ENCODE data around the gene REXO1. TPM values are rescaled to one million over a fixed set of nuclear protein-coding genes. Genes with fewer than 3 reads are reported as not detected.

Gene REXO1
- total RNA-seq, 1 donor from 2014 or later, result 39.3 TPM

DNA sequence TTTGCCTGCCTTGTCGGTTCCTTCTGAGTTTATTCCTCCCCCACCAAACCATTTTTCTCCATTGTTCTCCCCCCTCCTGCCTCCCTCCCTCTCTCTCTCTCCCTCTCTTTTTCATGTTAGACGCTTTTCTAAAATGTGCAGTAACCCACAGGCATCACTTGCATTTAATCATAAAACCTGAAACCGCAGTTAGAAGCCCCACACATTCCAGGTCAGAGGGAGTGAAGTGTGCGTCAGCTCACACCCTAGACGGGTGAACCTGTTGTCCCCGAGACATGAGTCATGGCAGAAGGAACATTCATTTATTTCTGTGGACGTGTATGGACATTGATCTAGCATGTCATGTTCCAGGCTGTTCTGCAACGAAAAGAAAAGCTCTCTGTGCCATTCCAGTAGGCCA, 75.1 kb downstream of the REXO1 start:
- no peak for DNase-seq (ENCODE audit: extremely low spot score, unreplicated experiment)
- Mint-ChIP-seq H3K9me3 (ENCODE audit: unreplicated experiment) (peaks cover 12% of the 10 kb centered on the region), H3K27ac (ENCODE audit: unreplicated experiment) (no peak overlapping the region), H3K4me3 (ENCODE audit: unreplicated experiment) (no peak overlapping the region), H3K4me1 (ENCODE audit: unreplicated experiment) (peaks cover 3% of the 10 kb centered on the region), H3K27me3 (ENCODE audit: unreplicated experiment) (peaks cover 53% of the 10 kb centered on the region), H3K36me3 (ENCODE audit: unreplicated experiment) (no peaks in the 10 kb centered on the region)
- TF ChIP-seq, protein P1, sequence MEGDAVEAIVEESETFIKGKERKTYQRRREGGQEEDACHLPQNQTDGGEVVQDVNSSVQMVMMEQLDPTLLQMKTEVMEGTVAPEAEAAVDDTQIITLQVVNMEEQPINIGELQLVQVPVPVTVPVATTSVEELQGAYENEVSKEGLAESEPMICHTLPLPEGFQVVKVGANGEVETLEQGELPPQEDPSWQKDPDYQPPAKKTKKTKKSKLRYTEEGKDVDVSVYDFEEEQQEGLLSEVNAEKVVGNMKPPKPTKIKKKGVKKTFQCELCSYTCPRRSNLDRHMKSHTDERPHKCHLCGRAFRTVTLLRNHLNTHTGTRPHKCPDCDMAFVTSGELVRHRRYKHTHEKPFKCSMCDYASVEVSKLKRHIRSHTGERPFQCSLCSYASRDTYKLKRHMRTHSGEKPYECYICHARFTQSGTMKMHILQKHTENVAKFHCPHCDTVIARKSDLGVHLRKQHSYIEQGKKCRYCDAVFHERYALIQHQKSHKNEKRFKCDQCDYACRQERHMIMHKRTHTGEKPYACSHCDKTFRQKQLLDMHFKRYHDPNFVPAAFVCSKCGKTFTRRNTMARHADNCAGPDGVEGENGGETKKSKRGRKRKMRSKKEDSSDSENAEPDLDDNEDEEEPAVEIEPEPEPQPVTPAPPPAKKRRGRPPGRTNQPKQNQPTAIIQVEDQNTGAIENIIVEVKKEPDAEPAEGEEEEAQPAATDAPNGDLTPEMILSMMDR (IDR thresholded peaks at IDR 0.05), result no peak

DNA sequence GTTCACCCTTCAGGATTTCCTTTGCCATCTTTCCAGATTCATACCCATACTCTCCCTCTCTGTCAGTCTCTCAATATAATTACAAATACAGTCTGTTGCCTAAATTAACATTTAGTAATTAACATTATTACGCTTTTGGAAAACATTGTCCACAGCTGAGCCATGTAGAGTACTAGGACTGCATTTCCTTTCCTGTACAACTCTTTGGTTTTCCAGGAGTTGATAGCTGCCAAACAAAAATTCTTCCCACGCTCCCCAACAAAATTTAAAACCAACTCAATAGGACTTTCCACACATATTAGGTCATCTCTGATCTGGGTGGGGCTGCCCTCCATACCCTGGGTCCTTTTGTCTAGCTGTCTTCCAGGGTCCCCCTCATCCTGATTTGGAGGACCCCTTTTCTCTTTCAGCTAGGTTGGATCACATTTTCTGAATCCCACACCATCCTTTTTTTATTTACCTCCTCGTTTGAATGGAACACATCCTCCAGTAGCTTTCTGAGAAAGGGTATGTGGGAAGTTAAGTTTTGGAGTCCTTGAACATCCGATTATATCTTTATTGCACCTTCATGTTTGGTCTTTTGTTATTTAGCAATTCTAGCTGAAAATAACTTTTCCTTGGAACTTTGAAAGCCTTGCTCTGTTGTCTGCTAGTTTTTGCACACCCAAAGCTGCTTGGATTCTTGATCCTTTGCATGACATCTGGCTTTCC, 77.3 kb downstream of the REXO1 start:
- Mint-ChIP-seq H3K4me1 (ENCODE audit: unreplicated experiment) (no peaks in the 10 kb centered on the region), H3K9me3 (ENCODE audit: unreplicated experiment) (peaks cover 12% of the 10 kb centered on the region), H3K27ac (ENCODE audit: unreplicated experiment) (no peak overlapping the region), H3K36me3 (ENCODE audit: unreplicated experiment) (no peaks in the 10 kb centered on the region), H3K27me3 (ENCODE audit: unreplicated experiment) (peaks cover 36% of the 10 kb centered on the region), H3K4me3 (ENCODE audit: unreplicated experiment) (no peak overlapping the region)
- DNase-seq (ENCODE audit: extremely low spot score, unreplicated experiment), result no peak
- TF ChIP-seq, protein P1 (IDR thresholded peaks at IDR 0.05), result no peak

DNA sequence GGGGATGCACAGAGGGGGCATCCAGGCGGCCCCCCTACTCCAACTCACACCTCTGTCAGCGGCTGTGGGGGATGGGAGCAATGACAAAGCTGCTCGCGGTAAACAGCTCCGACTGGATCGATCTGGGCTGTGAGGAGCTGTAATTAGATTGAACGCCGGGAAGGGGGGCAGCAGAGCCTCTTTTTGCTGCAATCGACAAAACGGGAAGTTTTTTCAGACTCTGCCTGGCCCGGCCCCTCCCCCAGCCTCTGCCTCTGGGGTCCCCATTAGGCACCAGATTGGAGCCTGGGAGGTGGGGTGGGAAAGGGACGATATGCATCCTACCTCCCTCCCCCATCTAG, 78.7 kb downstream of the REXO1 start:
- TF ChIP-seq, protein P1 (IDR thresholded peaks at IDR 0.05), result no peak
- Mint-ChIP-seq H3K27ac (ENCODE audit: unreplicated experiment) (no peak overlapping the region), H3K27me3 (ENCODE audit: unreplicated experiment) (peaks cover 45% of the 10 kb centered on the region), H3K4me1 (ENCODE audit: unreplicated experiment) (no peaks in the 10 kb centered on the region), H3K36me3 (ENCODE audit: unreplicated experiment) (no peaks in the 10 kb centered on the region), H3K4me3 (ENCODE audit: unreplicated experiment) (no peak overlapping the region), H3K9me3 (ENCODE audit: unreplicated experiment) (peaks cover 12% of the 10 kb centered on the region)
- no peak for DNase-seq (ENCODE audit: extremely low spot score, unreplicated experiment)

DNA sequence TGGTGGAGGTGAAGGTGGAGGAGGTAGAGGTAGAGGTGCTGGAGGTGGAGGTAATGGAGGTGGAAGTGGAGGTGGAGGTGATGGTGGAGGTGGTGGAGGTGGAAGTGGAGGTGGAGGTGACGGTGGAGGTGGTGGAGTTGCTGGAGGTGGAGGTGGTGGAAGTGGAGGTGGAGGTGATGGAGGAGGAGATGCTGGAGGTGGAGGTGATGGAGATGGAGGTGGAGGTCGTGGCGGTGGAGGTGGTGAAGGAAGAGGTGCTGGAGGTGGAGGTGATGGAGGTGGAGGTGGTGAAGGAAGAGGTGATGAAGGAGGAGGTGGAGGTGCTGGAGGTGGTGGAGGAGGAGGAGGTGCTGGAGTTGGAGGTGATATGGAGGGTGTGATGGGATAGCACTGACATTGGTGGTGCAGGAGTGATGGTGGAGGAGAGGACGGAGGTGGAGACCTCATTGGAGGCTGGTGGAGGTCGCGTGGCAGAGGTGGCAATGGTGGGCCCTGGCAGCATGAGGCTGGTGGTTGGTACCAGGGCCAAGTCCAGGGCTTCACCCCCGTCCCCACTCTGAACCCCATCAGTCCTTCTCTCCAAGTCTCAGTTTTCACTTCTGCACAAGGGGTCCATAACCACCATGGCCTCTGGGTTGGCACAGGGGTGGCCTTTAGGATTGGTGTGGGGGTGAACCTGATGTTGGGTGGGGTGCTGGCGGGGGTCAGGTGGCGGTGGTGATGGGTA, 79.2 kb downstream of the REXO1 start:
- H3K27me3 Mint-ChIP-seq (ENCODE audit: unreplicated experiment), result peaks cover 46% of the 10 kb centered on the region

DNA sequence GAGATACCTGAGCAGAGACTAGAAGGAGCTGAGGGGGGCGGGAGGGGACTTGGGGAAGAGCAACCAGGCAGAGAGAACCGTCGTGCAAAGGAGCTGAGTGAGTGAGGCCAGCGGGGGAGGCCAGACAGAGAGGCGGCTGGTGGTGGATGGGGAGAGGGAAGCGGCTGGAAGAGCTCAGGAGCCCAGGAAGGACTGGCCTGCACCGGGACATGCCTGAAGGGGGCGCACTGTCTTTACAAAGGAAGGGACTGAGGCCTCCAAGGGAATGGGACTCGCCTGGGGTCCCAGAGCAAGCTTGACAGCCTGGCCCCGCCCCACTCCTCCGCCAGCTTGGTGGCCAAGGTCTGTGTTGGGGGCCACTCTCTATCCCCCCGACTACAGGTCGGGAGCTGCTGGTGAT, 80.0 kb downstream of the REXO1 start:
- Mint-ChIP-seq H3K4me3 (ENCODE audit: unreplicated experiment) (no peak overlapping the region), H3K27me3 (ENCODE audit: unreplicated experiment) (peaks cover 47% of the 10 kb centered on the region), H3K27ac (ENCODE audit: unreplicated experiment) (no peak overlapping the region), H3K36me3 (ENCODE audit: unreplicated experiment) (no peaks in the 10 kb centered on the region), H3K4me1 (ENCODE audit: unreplicated experiment) (no peaks in the 10 kb centered on the region), H3K9me3 (ENCODE audit: unreplicated experiment) (peaks cover 12% of the 10 kb centered on the region)
- TF ChIP-seq, protein P1 (IDR thresholded peaks at IDR 0.05), result no peak
- DNase-seq (ENCODE audit: extremely low spot score, unreplicated experiment), result no peak

More for the DNA sequence above, 79.2 kb downstream of the REXO1 start:
- Mint-ChIP-seq H3K4me1 (ENCODE audit: unreplicated experiment) (no peaks in the 10 kb centered on the region), H3K36me3 (ENCODE audit: unreplicated experiment) (no peaks in the 10 kb centered on the region), H3K4me3 (ENCODE audit: unreplicated experiment) (no peak overlapping the region), H3K27ac (ENCODE audit: unreplicated experiment) (no peak overlapping the region), H3K9me3 (ENCODE audit: unreplicated experiment) (peaks cover 12% of the 10 kb centered on the region)
- no peak for DNase-seq (ENCODE audit: extremely low spot score, unreplicated experiment)
- TF ChIP-seq, protein P1 (IDR thresholded peaks at IDR 0.05), result no peak
